ENCODE data around the gene PARD3B.

Gene PARD3B

GRCh38 chr2:204763974-204764703, 218.9 kb downstream of the PARD3B start:
- DNase-seq (ENCODE audit: low spot score) = no peak
- no peak for TF ChIP-seq CTCF (IDR thresholded peaks at IDR 0.05; ENCODE audit: extremely low read depth, missing control alignments)

DNA sequence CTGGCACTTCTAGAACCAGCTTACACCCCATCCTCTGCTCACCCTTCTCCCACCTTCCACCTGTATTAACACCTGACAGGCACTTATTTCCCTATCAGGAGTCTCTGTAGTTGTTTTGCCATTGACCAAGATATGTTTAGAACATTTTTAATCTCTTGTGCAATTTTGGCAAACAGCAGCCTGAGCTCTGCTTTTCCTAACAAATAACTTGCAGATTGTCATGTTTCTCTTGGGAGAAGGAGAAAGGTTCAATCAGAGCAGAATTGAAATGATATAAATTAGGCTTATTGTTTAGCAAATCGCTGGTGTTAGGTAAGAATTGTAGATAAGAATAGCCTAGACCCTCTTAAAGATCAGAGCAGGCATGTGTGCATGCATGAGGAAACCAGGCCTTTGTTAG, 225.5 kb downstream of the PARD3B start:
- DNase-seq (ENCODE audit: low spot score) = no peak
- no peak for TF ChIP-seq CTCF (IDR thresholded peaks at IDR 0.05; ENCODE audit: extremely low read depth, missing control alignments)

DNA sequence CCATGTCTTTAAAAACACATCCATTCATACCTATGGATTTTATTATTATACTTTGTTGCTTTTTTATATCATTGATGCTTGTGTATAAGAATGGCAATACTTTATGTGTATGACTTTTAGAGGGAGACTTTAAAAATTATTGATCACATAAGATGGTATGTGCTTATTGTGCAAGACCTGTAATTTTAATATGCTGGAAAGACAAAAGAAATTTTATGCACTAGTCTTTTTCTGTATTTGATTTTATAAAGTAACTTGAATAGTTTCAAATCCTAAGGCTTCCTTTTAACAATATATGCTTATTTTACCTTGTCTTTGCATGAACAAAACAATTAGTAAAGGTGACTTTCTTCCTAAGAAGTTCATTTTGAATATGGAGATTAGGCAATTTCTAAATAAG, 226.4 kb downstream of the PARD3B start:
- no peak for TF ChIP-seq CTCF (IDR thresholded peaks at IDR 0.05; ENCODE audit: extremely low read depth, missing control alignments)
- no peak for DNase-seq (ENCODE audit: low spot score)

- TF ChIP-seq CTCF (IDR thresholded peaks at IDR 0.05; ENCODE audit: extremely low read depth, missing control alignments) = no peak
- DNase-seq (ENCODE audit: low spot score) = no peak
Observed at GRCh38 chr2:204772546-204772945, 227.3 kb downstream of the PARD3B start.

- no peak for TF ChIP-seq CTCF (IDR thresholded peaks at IDR 0.05; ENCODE audit: extremely low read depth, missing control alignments)
- DNase-seq (ENCODE audit: low spot score) = no peak
Observed at GRCh38 chr2:204775766-204776165, 230.5 kb downstream of the PARD3B start.

DNA sequence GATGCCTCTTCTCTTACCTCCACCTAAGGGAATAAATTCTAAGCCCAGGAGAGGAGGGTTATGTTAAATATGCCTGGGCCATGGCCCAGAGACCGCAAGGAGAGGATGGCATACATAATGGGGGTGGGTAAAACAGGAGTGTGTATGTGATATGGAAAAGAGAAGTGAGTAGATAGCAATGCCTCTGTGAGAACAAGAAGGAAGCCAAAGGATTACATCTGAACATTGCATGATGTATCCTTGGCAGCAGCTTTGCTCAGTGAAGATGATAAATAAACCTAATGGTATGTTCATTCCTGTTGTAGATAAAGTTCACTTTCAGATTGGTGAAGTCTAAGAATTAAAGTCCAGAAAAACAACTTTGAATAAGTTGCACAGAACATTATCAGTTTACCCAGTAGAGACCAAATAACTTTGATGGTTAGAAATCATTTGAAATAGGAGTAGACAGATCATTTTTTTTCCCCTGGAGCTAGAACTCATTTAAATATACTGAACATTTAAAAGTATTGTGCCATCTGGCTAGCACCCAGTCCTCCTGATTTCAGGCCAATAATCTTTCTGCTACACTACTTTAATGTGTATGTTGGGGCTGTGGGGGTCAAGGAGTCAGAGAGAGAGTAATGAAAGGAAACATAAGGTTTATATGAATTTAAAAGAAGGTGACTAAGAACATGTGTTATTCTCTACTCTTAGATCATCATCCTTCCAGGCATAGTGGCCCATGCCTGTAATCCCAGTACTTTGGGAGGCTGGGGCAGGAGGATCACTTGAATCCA, 231.7 kb downstream of the PARD3B start:
- no peak for DNase-seq (ENCODE audit: low spot score)
- no peak for TF ChIP-seq CTCF (IDR thresholded peaks at IDR 0.05; ENCODE audit: extremely low read depth, missing control alignments)

GRCh38 chr2:204779771-204780170, 234.5 kb downstream of the PARD3B start:
- TF ChIP-seq CTCF (IDR thresholded peaks at IDR 0.05; ENCODE audit: extremely low read depth, missing control alignments) = no peak
- no peak for DNase-seq (ENCODE audit: low spot score)
